ENCODE measurements around the gene NRL. TPM values are rescaled to one million over a fixed set of nuclear protein-coding genes. Genes with fewer than 3 reads are reported as not detected.

The NRL gene
- total RNA-seq, 1 experiment from 2014 or later = 1.4 TPM

- intact Hi-C loops (cut with micrococcal nuclease; ENCODE audit: unreplicated experiment) (loop anchor here (1.0 to 2.0 kb wide), 2 partner anchors 32 to 75 kb away; no protein-coding TSS in a partner anchor), in situ Hi-C loops (cut with HindIII; ENCODE audit: low pct_unique_long_range_greater_than_20kb, low sequenced_read_pairs) (no loop called here)
- ChIA-PET CTCF (interaction anchor here (1.2 to 4.0 kb wide), 2 partner anchors 19 to 32 kb away, joined by 5 to 50 read pairs; no protein-coding TSS in a partner anchor), POLR2A (interaction anchor here (0.6 kb wide), 1 partner anchor 20 kb away, joined by 10 read pairs; no protein-coding TSS in a partner anchor)
- BruUV-seq (replicated peaks) = no TSS peak
- Histone ChIP-seq H3K27me3 (ENCODE audit: control insufficient read depth, insufficient read depth, low read length) (no peaks in the 10 kb centered on the region), H3K4me1 (ENCODE audit: control insufficient read depth, insufficient read depth, low read length) (no peaks in the 10 kb centered on the region; the same call in 1 of the 2 replicates), H3K9me3 (ENCODE audit: control insufficient read depth, insufficient read depth, low read depth, low read length) (no peaks in the 10 kb centered on the region), H3K36me3 (ENCODE audit: control insufficient read depth, insufficient read depth, low read length) (no peaks in the 10 kb centered on the region; the same call in 1 of the 2 replicates), H3K4me3 (ENCODE audit: low read depth in 2 of 2, low read length in 2 of 2) (no peak overlapping the region), H3K27ac (ENCODE audit: low read length) (no peak overlapping the region)
- no peak for DNase-seq (ENCODE audit: low read depth, low spot score)
- no peak for ATAC-seq
- TF ChIP-seq, protein P1, sequence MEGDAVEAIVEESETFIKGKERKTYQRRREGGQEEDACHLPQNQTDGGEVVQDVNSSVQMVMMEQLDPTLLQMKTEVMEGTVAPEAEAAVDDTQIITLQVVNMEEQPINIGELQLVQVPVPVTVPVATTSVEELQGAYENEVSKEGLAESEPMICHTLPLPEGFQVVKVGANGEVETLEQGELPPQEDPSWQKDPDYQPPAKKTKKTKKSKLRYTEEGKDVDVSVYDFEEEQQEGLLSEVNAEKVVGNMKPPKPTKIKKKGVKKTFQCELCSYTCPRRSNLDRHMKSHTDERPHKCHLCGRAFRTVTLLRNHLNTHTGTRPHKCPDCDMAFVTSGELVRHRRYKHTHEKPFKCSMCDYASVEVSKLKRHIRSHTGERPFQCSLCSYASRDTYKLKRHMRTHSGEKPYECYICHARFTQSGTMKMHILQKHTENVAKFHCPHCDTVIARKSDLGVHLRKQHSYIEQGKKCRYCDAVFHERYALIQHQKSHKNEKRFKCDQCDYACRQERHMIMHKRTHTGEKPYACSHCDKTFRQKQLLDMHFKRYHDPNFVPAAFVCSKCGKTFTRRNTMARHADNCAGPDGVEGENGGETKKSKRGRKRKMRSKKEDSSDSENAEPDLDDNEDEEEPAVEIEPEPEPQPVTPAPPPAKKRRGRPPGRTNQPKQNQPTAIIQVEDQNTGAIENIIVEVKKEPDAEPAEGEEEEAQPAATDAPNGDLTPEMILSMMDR (IDR thresholded peaks at IDR 0.05) = no peak
- TF ChIP-seq POLR2AphosphoS5 (IDR thresholded peaks at IDR 0.05; ENCODE audit: low read depth, low read length) (no peak), TCF7L2 (IDR thresholded peaks at IDR 0.05; ENCODE audit: low read depth, low read length) (no peak)
- TF ChIP-seq, protein P2, sequence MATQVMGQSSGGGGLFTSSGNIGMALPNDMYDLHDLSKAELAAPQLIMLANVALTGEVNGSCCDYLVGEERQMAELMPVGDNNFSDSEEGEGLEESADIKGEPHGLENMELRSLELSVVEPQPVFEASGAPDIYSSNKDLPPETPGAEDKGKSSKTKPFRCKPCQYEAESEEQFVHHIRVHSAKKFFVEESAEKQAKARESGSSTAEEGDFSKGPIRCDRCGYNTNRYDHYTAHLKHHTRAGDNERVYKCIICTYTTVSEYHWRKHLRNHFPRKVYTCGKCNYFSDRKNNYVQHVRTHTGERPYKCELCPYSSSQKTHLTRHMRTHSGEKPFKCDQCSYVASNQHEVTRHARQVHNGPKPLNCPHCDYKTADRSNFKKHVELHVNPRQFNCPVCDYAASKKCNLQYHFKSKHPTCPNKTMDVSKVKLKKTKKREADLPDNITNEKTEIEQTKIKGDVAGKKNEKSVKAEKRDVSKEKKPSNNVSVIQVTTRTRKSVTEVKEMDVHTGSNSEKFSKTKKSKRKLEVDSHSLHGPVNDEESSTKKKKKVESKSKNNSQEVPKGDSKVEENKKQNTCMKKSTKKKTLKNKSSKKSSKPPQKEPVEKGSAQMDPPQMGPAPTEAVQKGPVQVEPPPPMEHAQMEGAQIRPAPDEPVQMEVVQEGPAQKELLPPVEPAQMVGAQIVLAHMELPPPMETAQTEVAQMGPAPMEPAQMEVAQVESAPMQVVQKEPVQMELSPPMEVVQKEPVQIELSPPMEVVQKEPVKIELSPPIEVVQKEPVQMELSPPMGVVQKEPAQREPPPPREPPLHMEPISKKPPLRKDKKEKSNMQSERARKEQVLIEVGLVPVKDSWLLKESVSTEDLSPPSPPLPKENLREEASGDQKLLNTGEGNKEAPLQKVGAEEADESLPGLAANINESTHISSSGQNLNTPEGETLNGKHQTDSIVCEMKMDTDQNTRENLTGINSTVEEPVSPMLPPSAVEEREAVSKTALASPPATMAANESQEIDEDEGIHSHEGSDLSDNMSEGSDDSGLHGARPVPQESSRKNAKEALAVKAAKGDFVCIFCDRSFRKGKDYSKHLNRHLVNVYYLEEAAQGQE (IDR thresholded peaks at IDR 0.05; ENCODE audit: insufficient read depth in 1 of 2, low read depth in 2 of 2, low read length in 1 of 2) = no peak
These were observed 24.9 kb downstream of the NRL start for GRCh38 chr14:24089890-24090289.

GRCh38 chr14:24088095-24088494 is 26.7 kb downstream of the NRL start:
- Histone ChIP-seq H3K4me1 (ENCODE audit: control insufficient read depth, insufficient read depth, low read length) (no peaks in the 10 kb centered on the region), H3K27ac (ENCODE audit: low read length) (no peak overlapping the region), H3K27me3 (ENCODE audit: control insufficient read depth, insufficient read depth, low read length) (no peaks in the 10 kb centered on the region), H3K4me3 (ENCODE audit: low read depth in 2 of 2, low read length in 2 of 2) (no peak overlapping the region), H3K9me3 (ENCODE audit: control insufficient read depth, insufficient read depth, low read depth, low read length) (no peaks in the 10 kb centered on the region), H3K36me3 (ENCODE audit: control insufficient read depth, insufficient read depth, low read length) (no peaks in the 10 kb centered on the region)
- no peak for ATAC-seq
- no peak for DNase-seq (ENCODE audit: low read depth, low spot score)
- in situ Hi-C loops (cut with HindIII; ENCODE audit: low pct_unique_long_range_greater_than_20kb, low sequenced_read_pairs) (no loop called here), intact Hi-C loops (cut with micrococcal nuclease; ENCODE audit: unreplicated experiment) (no loop called here)
- no peak for TF ChIP-seq TCF7L2 (IDR thresholded peaks at IDR 0.05; ENCODE audit: low read depth, low read length)
- TF ChIP-seq POLR2AphosphoS5 (IDR thresholded peaks at IDR 0.05; ENCODE audit: low read depth, low read length) = no peak
- no peak for TF ChIP-seq SIN3A (IDR thresholded peaks at IDR 0.05; ENCODE audit: borderline replicate concordance, insufficient read depth, low read depth, low read length)
- TF ChIP-seq, protein P2 (IDR thresholded peaks at IDR 0.05; ENCODE audit: insufficient read depth in 1 of 2, low read depth in 2 of 2, low read length in 1 of 2) = no peak
- TF ChIP-seq, protein P1 (IDR thresholded peaks at IDR 0.05) = no peak
- POLR2A ChIA-PET = no interaction called here
- CTCF ChIA-PET = interaction anchor here (0.5 kb wide), 1 partner anchor 28 kb away, joined by 12 read pairs; no protein-coding TSS in a partner anchor
- no TSS peak for BruUV-seq (replicated peaks)
